NCI-H2107 (cell line): ENCODE measurements around the gene MYO3B.
"Not testable (repeated sequence)": the region's sequence is repeated elsewhere in the genome, so short reads cannot be mapped to it uniquely, and the experiment has no call there.

Experiments
- DNase-seq: peaks from one replicate; lab custom pipeline; 2025; lab: John Stamatoyannopoulos, UW

Gene MYO3B

DNA sequence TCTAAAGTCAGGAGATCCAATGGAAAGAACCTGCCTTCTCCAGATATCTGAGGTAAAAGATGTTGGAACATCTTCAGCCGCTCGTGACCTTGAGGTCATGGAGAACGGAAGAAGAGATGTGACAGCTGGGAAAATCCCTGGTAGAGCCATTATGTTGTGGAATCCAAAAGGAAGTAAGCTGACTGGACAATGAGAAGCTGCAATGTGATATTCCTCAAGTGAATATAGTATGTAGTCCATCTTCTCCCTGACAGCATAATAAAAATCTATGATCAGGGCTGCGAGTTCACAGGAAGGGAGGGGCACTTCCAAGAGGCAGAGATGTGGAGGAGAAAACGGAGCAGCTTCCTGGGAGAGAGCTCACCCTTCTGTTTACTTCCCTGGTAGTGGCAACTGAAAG lies 336.2 kb downstream of the MYO3B start:
- DNase-seq, result no peak

DNA sequence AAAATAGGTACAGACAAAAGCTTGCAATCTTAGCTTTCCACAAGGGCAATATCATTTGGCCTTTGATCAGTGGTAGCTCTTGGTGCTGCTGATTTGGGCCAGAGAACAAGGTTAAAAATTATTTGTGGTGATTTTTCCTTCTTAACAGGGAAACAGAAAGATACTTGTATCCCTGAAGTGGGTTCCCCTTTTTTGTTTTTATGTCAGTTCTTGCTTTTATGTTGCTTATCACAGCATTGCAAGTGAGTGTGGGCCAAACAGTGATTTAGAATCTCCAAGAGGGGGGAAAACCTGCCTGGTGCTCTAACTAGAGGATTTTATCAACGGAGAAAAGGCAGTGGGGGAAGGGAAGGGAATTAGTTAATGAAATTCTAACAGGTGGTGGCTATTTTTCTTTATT lies 339.6 kb downstream of the MYO3B start:
- DNase-seq, result no peak

DNA sequence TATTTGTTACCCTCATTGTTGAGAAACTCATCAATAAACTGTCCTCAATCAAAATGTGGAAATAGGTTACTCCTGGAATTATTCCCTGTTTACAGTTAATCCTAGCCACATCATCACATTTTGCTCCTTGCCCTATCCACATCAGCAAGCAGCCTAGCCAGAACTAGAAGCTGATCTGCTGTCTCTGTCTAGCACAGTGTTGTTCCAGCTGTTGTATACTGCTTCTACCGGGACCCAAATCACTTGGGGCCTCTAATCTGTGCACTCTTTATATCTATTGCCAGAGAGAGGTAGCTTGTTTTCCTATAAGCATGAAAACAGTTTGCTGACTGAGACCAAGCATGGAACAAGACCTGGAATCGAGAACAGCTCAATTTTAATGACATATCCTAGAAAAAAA lies 341.0 kb downstream of the MYO3B start:
- DNase-seq, result no peak

DNA sequence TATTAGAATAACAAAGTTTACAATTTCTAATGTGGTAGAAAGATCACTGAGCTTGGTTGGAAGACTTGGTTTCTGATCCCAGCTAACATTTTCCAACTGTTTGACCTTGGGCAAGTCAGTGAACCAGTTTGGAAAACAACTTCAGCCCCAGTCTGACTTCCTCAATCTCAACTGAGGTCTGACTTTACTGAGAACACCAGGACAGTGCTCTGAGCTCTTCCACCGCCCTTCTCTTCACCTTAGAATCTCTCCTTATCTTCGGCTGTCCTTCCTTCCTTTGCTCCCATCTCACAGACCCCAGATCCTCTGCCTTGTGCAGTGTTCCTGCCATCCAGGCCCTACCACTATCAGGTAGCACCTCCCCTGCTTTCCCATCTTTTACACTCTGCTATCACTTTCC lies 343.4 kb downstream of the MYO3B start:
- DNase-seq, result no peak

DNA sequence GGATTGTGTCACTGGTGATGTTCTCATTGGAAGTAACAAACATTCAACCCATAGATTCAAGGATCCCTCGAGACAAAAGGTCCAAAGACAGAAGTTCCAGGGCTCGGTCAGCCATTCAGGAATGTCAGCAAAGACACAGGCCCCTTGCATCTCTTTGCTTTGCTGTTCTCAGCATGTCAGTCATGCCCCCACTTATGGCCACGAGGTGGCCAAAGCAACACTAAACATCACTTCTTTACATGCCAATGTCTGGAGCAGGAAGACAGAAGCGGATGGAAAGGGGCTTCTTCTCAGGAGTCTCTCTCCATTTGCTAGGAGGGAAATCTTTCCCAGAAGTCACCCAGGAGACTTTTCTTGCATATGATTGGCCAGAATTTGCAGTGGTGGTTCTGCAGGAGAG lies 345.6 kb downstream of the MYO3B start:
- DNase-seq, result no peak

DNA sequence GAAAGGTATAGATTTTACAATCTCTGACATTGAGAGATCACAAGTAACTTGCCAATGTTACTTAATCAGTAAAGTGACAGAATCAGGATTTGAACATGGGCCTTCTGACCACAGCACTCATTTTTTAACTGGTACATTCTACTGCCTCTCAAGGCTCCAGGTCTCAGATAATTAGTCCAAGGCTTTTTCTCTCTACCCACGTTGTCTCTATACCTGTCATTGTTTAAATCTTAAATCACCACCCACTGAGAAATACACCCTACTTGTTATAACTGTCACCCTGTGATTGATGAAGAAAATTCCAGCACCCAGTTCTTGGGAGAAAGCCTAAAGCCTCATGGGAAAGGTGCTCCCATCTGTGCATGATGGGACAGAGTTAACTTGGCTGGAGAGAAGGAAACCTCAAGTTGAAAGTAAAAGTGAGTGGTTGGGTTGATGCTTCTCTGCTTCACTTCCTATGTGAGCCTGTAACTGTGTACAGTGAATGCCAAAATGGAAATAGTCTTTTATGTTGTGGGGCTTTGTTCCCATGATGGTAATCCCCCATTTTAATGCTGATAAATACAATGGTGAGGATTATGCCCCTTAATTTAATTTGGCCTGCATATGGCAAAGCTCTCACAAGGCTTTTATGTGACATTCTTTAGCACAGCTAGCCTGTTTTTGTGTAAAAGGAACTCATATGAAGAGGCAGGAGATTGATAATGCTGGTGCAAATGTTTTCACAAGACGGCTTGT lies 347.1 kb downstream of the MYO3B start:
- DNase-seq, result no peak

DNA sequence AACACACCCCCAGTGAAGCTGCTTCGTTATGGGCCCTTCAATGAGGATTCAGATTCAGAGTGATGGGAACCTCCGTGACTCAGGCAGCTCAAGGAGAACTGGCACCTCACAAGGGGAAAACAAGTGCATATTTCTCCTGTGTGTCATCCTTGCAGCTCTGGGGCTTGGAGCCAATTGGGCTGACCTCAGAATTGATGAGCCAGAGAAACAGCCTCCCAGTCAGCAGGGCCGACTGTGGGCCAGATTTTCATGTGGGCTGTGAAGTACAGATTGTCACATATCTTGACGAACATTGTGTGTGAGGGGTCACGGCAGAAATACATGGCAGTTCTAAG lies 347.6 kb downstream of the MYO3B start:
- DNase-seq, result no peak

DNA sequence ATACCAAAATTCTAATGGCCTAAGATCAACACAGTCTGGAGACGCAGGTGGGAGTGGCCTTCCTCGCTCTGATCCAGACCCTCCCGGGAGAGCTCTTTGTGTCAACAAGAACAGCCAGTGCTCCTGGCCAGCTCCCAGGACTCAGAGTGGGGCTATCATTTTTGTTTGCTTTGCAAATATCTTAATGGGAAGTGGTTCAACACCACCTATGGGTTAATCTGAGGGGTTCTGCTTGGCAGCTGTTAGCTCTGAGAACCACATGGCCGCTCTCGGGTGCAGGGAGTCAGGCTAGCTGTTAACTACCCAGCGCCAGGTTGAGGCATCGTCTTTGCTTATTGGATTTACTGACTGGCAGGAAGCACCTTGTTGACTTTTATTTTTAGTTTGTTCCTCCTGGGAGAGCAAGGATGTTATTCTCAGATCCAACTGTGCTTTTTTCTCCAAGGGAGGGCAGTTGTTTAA lies 352.4 kb downstream of the MYO3B start:
- peak; percentile 86 for DNase-seq

DNA sequence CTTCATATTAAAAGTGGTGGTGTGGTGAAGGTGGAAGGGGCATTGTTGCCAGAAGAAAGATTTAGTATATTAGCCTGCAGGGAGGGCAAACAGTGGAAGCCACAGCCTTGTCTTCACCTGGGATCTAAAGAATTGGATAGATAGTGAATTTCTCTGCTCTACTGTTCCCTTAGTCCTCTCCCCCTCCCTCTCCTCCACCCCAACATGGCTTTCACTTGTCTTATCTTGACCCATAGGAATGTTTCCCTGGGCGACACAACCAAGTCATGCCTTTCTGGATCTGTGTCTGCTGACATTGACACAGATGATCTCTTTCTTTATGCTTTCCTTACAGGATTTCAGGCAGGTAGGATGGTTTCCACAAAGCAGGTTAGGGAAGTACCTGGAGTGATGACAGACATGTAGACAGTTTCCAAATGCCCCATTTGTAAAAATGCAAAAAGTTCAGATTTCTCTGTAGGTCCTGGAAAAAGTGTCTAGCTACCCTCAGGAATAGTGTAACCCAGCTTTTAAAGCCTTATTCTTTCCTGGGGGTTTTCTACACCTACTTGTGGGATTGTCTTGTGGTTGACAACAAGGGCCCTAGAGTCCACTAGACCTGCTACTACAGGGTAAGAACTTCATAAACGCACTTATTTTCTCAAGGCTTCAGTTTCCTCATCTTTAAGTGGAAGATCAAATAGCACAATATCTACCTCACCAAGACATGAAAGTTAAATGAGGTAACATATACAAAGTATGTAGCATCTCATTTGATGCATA lies 353.0 kb downstream of the MYO3B start:
- DNase-seq, result no peak

DNA sequence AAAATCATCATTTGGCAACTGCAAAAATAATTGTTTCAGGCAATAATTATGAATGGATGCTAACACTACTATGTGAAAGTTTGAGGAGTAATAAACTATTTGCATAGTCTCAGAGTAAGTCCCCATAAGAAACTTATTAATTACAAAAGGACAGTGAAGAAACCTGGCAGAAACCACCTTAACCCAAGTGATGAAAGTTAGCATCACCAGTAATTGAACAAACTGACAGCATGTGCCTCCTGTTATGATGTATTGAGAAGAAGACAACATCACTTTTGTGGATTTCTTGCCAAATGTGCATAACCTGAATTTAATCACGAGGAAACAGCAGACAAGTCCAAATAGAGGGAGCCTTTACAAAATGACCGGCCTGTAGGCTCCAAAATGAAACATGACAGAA lies 353.9 kb downstream of the MYO3B start:
- DNase-seq, result no peak

DNA sequence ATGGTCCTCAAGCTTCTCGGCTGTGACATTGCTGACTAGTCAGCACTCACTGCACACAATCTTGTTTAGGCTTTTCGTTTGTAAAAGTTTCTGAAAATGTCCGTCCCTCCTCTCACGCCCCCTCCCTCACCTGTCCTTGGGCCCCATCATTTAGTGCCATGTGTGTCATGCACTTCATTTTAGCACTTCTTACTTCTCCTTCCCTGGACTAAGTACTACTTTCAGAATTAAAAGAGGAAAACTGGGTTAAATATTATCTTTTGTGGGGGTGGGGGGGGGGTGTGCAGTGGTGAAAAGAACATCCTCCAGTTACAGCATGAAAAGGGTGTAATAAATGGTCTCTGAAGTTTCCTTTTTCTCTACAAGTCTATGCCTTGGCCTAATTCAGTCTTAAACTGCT lies 355.2 kb downstream of the MYO3B start:
- no peak for DNase-seq

DNA sequence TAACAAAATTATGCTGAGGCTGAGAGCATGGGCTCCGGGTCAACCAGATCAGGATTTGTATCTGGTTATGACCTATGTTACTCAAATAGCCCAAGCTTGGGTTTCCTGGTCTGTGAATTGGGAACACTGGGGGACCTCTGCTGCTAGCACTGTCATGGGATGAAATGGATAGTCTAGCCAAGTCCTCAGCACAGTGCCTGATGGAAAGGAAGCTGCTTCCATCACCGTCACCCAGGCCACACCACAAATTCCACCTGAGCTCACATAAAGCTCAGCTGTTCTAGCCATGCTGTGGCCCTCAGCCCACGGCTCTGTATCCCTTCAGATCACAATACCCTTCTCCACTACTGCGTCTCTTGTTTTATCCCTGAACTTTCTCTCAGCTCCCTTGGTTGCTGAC lies 357.6 kb downstream of the MYO3B start:
- no peak for DNase-seq

DNA sequence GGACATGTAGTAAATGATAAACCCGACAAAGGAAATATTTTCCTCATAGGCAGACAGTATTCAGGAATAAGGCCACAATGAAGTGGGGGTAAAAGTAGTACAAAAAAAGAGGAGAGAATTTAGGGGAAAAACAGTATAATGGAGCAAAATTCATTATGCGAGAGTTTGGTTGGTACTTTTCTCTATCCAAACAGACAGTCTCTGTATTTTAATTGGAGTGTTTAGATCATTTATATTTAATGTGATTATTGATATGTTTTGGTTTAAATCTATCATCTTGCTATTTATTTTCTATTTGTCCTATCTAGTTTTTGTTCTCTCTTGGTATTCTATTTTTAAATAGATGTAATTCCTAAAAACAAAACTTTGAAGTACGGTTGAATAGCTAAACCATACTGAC lies 366.9 kb downstream of the MYO3B start:
- no peak for DNase-seq

DNA sequence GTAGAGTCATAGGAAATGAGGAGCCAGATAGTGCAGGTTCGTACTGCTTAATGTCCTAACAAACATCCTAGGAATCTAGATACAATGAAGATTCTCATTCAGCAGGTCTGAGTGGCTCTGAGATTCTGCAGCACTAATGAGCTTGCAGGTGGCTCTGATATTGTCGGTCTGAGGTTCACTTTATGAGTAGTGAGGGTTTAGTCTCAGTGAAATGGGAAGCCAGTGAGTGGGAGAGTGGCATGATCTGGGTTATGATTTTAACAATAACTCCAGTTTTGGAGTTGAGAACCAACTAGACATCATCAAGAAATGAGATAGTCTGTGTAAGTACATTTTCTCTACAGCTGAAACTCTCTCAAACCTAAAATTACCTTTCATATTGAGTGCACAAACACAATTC lies 370.4 kb downstream of the MYO3B start:
- DNase-seq, result no peak

DNA sequence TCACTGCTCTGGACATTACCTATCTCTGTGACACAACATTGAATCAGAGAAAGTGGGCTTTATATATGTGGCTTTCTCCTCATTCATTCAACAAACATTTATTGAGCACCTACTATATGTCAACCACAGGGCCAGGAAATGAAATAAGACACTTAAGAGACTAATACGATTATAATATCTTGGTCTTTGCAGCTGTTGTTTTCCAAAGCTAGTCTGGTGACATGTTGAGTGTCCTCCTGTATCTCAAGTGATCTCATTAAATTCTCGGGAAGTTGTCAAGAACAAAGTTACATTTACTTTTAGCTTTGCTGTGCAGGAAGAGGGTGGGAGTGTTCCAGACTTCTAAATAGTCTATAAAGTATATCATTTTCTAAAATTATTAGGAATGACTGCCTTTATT lies 372.6 kb downstream of the MYO3B start:
- no peak for DNase-seq

DNA sequence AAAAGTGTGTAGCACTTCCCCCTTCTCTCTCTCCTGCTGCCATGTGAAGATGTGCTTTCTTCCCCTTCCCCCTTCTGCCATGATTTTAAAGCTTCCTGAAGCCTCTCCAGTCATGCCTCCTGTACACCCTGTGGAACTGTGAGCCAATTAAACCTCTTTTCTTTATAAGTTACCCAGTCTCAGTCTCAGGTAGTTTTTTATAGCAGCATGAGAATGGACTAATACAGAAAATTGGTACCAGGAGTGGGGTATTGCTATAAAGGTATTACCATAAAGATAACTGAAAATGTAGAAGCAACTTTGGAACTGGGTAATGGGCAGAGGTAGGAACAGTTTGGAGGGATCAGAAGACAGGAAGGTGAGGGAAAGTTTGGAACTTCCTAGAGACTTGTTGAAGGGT lies 374.0 kb downstream of the MYO3B start:
- DNase-seq, result not testable (repeated sequence)

DNA sequence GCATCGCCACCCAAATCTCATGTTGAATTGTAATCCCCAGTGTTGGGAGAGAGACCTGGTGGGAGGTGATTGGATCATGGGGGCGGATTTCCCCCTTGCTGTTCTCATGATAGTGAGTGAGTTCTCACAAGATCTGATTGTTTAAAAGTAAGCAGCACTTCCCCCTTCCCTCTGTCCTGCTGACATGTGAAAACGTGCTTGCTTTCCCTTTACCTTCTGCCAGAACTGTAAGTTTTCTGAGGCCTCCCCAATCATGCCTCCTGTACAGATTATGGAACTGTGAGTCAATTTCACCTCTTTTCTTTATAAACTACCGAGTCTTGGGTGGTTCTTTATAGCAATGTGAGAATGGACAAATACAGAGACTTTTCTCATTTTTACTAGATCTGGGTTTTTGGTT lies 375.8 kb downstream of the MYO3B start:
- no peak for DNase-seq

DNA sequence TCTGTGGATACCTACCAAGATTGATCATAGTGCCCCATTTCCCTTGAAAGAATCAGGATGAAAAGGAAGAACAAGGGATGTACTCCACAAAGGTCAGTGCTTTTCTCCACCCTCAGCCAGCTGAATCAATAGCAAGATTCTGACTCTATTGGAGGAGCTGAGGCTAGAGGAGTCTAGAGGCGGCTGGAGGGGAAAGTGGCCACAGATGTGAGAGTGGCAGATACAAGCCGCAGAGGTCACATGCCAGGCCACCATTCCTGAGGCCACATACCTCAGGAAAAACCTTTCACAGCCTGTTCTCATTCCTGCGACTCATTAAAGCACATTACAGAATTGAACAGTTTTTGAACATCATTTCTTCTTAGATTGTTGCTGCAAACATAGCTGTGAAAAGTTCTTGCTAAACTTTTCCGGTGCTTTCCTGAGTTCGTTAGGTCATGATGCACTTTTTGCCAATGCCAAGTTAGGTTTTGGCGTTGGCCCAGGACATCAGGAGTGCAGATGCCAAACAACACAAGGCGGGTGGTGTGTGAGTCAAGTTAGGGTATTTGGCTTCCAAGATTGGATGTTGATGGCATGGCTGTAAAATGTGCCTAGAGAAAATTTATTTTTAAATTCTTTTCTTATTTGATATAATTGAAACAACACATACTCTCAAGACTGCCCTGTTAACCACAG lies 376.5 kb downstream of the MYO3B start:
- DNase-seq, result no peak

DNA sequence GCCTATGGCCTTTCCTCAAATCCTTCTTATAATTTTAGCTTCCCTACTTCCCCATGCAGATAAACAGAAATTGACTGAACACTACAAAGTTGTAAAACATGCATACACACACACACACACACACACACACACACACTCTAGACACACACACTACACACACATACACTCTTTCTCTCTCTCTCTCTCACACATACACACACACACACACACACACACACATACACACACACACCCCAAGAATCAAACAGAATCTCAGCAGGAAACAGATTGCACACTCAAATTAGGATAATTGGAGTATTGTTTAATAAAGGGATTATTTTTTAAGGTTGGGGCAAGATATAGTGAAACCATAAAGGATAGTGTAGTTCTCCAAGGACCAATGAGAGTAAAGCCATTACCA lies 385.0 kb downstream of the MYO3B start:
- no peak for DNase-seq

DNA sequence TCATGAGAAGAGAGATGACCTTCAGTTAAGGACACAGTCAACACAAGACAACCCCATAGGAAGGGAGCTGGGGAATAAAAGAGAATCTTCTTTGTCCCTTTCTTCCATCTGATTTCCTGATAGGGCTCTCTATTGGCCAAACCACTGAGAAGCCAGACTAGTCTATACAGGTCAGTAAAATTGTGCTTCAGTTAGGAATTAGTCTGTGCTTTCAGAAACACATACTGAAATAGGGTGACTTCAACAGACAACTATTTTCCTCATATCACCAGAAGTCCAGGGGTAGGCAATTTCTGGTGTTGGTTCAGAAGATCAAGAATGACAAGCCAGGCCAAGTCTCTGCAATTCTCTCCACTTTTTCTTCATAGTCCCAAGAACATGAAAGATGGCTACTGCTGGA lies 385.5 kb downstream of the MYO3B start:
- no peak for DNase-seq

DNA sequence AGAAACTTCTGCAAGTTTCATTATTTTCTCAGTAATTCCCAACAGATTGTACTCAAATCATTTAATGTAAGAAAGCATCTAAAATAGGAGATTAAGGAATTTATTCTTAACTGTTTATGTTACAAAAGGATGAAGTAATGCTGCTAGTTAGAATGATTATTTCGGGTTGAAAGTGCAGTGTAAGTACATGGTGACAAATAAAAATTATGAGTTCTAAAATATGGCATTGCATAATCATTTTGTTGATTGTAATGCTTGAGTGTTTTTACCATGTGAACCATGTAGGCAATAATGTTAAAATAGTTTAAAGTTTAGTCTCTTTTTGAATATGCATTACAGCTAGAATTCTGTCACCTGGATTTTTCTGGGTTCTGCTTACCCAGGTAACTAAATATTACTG lies 388.2 kb downstream of the MYO3B start:
- DNase-seq, result no peak

DNA sequence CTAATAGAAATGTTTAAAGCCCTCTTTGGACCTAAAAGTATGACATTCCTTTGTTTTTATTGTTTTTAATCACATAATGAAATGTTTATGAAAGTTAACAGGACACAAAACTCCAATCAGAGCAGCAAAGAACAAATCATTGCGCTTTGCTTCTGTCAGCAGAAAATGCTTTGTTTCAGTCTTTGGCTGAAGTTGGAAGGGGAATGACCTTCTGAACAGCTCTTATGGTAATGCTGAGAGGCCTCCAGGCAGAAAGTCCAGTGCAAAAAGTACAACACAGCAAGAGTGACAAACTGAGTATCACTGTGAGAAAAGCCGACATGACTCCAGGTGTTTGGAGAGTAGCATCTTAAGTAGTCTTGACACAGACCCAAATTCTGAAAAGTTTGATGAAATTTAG lies 389.5 kb downstream of the MYO3B start:
- no peak for DNase-seq

DNA sequence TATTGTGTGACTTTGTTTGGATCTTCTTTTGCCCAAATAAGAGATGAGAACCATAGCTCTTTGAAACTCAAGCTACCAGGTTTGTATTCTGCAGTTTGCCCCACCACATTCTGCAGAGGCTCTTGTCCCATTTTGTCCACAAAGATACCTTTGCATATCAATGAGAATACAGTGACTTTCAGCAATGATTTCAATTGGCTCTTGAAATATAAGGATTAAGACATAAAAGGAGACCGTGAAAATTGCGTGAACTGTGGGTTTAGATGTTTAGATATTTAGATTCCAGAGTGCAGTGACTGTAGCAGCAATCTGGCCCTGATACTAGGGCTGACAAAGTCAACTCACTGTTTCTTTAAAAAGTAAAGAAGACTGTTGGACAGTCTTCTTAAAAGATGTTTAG lies 390.6 kb downstream of the MYO3B start:
- no peak for DNase-seq
